A549 (cell line): ENCODE results near the gene SNURF. TPM values are rescaled to one million over a fixed set of nuclear protein-coding genes. Genes with fewer than 3 reads are reported as not detected.
"Not testable (repeated sequence)": the region's sequence is repeated elsewhere in the genome, so short reads cannot be mapped to it uniquely, and the experiment has no call there.

ENCODE experiments used
- ATAC-seq, 2 experiments: fragments of 200-7000 bp in 1 of 2; fragments of >200 bp in 1 of 2; cut with Nextera tagmentation in 1 of 2; cut with Tn5 transposase in 1 of 2; 3 replicates each; pipeline versions ENCODE4 v1.8.0 to v1.9.1; 2018 to 2020; ENCODE audit warnings: mild to moderate bottlenecking in 1 of 2, moderate library complexity in 1 of 2
- CTCF ChIA-PET: fragments of 300-600 bp; sonication (Branson Sonifier 250); formaldehyde crosslinking; extraction: SDS; loops from one replicate; lab custom pipeline; 2021; ENCODE audit warnings: antibody characterized with exemption, inconsistent platforms; lab: Yijun Ruan, JAX
- POLR2A ChIA-PET: fragments of 350-600 bp; formaldehyde crosslinking; extraction: SDS; loops from one replicate; lab custom pipeline; 2021; ENCODE audit warnings: antibody characterized with exemption, inconsistent platforms; lab: Yijun Ruan, JAX
- DNase-seq, 2 experiments: peaks; one replicate each; pipeline versions ENCODE4 v3.0.0 to v3.0.0-alpha.2; 2011 to 2016; ENCODE audit warnings: low read depth in 1 of 2, low spot score in 1 of 2
- FAIRE-seq: peaks from 2 replicates; lab custom pipeline; 2011; peaks lifted over from hg19 to GRCh38; lab: Jason Lieb, UNC
- H3K27ac ChIP-seq, 2 experiments: fragments of >200 bp; sonication (Bioruptor Twin); formaldehyde crosslinking; 3 replicates each; pipeline ENCODE4 v1.5.1; 2016 to 2017
- H3K4me1 ChIP-seq: fragments of >200 bp; sonication (Bioruptor Twin); formaldehyde crosslinking; 3 replicates; pipeline ENCODE4 v1.6.1; 2016
- H3K4me2 ChIP-seq: fragments of >200 bp; sonication (Bioruptor Twin); formaldehyde crosslinking; 3 replicates; pipeline ENCODE4 v1.6.1; 2016
- H3K4me3 ChIP-seq: fragments of >200 bp; sonication (Bioruptor Twin); formaldehyde crosslinking; 3 replicates; pipeline ENCODE4 v1.5.1; 2016
- H3K9me3 ChIP-seq: fragments of >200 bp; sonication (Bioruptor Twin); formaldehyde crosslinking; 3 replicates; pipeline ENCODE4 v1.6.1; 2016
- BHLHE40 ChIP-seq: IDR thresholded peaks from 2 replicates; pipeline ENCODE4 v1.6.1; 2012; ENCODE audit warnings: low read depth, low read length, inconsistent platforms
- CBX8 ChIP-seq: fragments of 200-600 bp; sonication (generic); IDR thresholded peaks from 2 replicates; pipeline ENCODE4 v1.6.1; 2016
- CHD2 ChIP-seq: fragments of 150-350 bp; IDR thresholded peaks from 2 replicates; pipeline ENCODE4 v1.6.1; 2014; ENCODE audit warnings: low read length; ENCODE audit not compliant: partially characterized antibody
- EHF ChIP-seq: fragments of 250-450 bp; sonication (Bioruptor Pico); IDR thresholded peaks from 2 replicates; pipeline ENCODE4 v1.5.0; 2020; ENCODE audit warnings: mild to moderate bottlenecking
- EP300 ChIP-seq, 2 experiments: fragments of >200 bp; sonication (Bioruptor Twin); formaldehyde crosslinking; IDR thresholded peaks; 2 replicates in 1 of 2; 3 replicates in 1 of 2; pipeline ENCODE4 v1.6.1; 2016 to 2017
- ESRRA ChIP-seq: fragments of 150-350 bp; IDR thresholded peaks from 2 replicates; pipeline ENCODE4 v1.6.1; 2014; ENCODE audit warnings: mild to moderate bottlenecking, low read length, borderline replicate concordance
- FOSB ChIP-seq: fragments of 250-450 bp; sonication (Bioruptor Pico); IDR thresholded peaks from 2 replicates; pipeline ENCODE4 v1.5.0; 2020; ENCODE audit warnings: mild to moderate bottlenecking, moderate library complexity
- JUNB ChIP-seq: fragments of >200 bp; sonication (Bioruptor Twin); formaldehyde crosslinking; IDR thresholded peaks from 2 replicates; pipeline ENCODE4 v1.6.1; 2016
- KDM5A ChIP-seq: fragments of 200-600 bp; sonication (generic); IDR thresholded peaks from 2 replicates; pipeline ENCODE4 v1.6.1; 2016; ENCODE audit warnings: antibody characterized with exemption, mild to moderate bottlenecking
- MAFK ChIP-seq: fragments of 450-650 bp; IDR thresholded peaks from 2 replicates; pipeline ENCODE4 v1.6.1; 2014; ENCODE audit not compliant: partially characterized antibody
- NFE2L2 ChIP-seq: fragments of 150-350 bp; conservative IDR thresholded peaks from 2 replicates; pipeline ENCODE4 v1.6.1; 2014; ENCODE audit warnings: low read length
- RARB ChIP-seq: fragments of 250-450 bp; sonication (Bioruptor Pico); IDR thresholded peaks from 2 replicates; pipeline ENCODE4 v1.8.0; 2021; ENCODE audit warnings: mild to moderate bottlenecking, moderate library complexity
- TFCP2L1 ChIP-seq: fragments of 250-450 bp; sonication (Bioruptor Pico); IDR thresholded peaks from 2 replicates; pipeline ENCODE4 v1.5.0; 2021; ENCODE audit warnings: mild to moderate bottlenecking
- TP53 ChIP-seq: fragments of 250-450 bp; sonication (Bioruptor Pico); IDR thresholded peaks from 2 replicates; pipeline ENCODE4 v1.5.0; 2021; ENCODE audit warnings: mild to moderate bottlenecking, moderate library complexity
- ZC3H11A ChIP-seq: fragments of 450-650 bp; IDR thresholded peaks from 2 replicates; pipeline ENCODE4 v1.6.1; 2014; ENCODE audit warnings: antibody characterized with exemption, mild to moderate bottlenecking
- ZNF302 ChIP-seq: fragments of 250-450 bp; sonication (Bioruptor Pico); IDR thresholded peaks from 2 replicates; pipeline ENCODE4 v1.9.0; 2021; ENCODE audit warnings: inconsistent platforms, mild to moderate bottlenecking, moderate library complexity
- WGBS: methylation state at CpG from one replicate; pipeline ENCODE4 v1.1.6; 2017; ENCODE audit errors: missing lambda C conversion rate; 5-methylcytosine and 5-hydroxymethylcytosine counted together
- polyA plus RNA-seq, 4 experiments: library from polyadenylated mRNA; depleted of rRNA in 3 of 4; stranded (reverse); fragments of >200 nt; fragmentation: RNase III in 1 of 4; extraction: RNeasy Plus Mini Kit Qiagen cat#74134 plus additional on column Dnase treatment in 1 of 4; gene quantifications; 2 replicates in 3 of 4; 3 replicates in 1 of 4; pipeline ENCODE4 v1.2.3, GENCODE V29; 2011 to 2017
- TF ChIP-seq, protein P1 (sequence below): fragments of >200 bp; sonication (Bioruptor Twin); formaldehyde crosslinking; IDR thresholded peaks from 3 replicates; pipeline ENCODE4 v1.5.1; 2016
- TF ChIP-seq, protein P2 (sequence below): IDR thresholded peaks from 2 replicates; pipeline ENCODE4 v1.6.1; 2012
- TF ChIP-seq, protein P3 (sequence below): fragments of 200-600 bp; sonication (generic); IDR thresholded peaks from 2 replicates; pipeline ENCODE4 v1.6.1; 2016; ENCODE audit warnings: antibody characterized with exemption, mild to moderate bottlenecking, moderate library complexity
- TF ChIP-seq, protein P4 (sequence below): fragments of 150-350 bp; IDR thresholded peaks from 2 replicates; pipeline ENCODE4 v1.6.1; 2014; ENCODE audit warnings: low read depth, mild to moderate bottlenecking, low read length

The SNURF gene
- polyA plus RNA-seq, 2 of the 4 experiments (the other 2 are of a cell fraction): 13.9 to 29.2 TPM

DNA sequence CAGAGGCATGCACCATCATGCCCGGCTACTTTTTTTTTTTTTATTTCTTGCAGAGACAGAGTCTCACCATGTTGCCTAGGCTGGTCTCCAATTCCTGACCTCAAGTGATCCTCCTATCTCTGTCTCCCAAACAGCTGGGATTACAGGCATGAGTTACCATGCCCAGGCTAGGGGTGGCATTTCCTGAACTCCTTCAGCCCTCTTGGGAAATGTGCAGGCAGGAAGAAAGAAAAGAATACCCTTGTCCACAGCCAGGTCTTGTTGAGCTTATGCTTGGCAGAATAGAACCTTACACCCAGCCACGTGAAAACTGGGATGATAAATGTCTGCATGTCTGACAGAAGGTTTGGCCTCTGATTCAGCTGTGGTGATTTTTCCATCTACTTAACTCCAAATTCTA lies 30.2 kb upstream of the SNURF start:
- no peak overlapping the region for H3K4me2 ChIP-seq
- no peaks in the 10 kb centered on the region for H3K9me3 ChIP-seq
- no peak overlapping the region for H3K27ac ChIP-seq
- CTCF ChIA-PET: no interaction called here
- no peaks in the 10 kb centered on the region for H3K4me1 ChIP-seq
- no peak for TF ChIP-seq TFCP2L1
- TF ChIP-seq, all 56 proteins: peak for 0
- ATAC-seq (no peak), FAIRE-seq (no peak), DNase-seq (no peak)
- no peak overlapping the region for H3K4me3 ChIP-seq
- POLR2A ChIA-PET: no interaction called here
- 4% methylated on average over 2 of the region's 2 CpGs for WGBS

DNA sequence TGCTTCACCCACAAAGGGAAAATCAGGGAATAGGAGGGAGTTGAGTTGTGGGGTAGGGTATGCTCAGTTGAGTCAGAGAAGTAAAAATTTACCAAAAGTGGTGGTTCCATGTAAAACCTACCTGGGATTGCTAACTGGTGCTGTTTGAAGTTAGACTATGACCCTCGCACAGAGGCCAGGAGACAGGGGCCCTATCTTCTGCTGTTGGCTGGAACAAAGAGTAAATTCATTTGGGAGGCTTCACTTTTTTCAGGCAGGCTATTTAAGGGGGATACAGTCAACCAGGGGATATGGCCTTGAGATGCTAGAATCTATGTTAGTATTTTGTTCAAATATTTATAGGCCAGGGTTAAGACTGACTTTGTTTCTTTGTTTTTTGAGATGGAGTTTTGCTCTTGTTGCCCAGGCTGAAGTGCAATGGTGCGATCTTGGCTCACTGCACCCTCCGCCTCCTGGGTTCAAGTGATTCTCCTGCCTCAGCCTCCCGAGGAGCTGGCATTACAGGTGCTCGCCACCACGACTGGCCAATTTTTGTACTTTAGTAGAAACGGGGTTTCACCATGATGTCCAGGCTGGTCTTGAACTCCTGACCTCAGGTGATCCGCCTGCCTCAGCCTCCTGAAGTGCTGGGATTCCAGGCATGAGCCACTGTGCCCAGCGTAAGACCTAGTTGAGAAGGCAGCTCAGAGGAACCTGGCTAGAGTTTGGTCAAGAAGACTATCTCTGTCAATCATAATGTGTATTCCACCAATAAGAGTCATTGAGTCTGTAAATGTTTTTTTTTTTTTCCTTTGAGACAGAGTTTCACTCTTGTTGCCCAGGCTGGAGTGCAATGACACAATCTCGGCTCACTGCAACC lies 22.7 kb upstream of the SNURF start:
- H3K4me1 ChIP-seq, FAIRE-seq, ATAC-seq, POLR2A ChIA-PET, DNase-seq, H3K9me3 ChIP-seq, H3K4me3 ChIP-seq, H3K27ac ChIP-seq, H3K4me2 ChIP-seq, CTCF ChIA-PET: not testable (repeated sequence)
- WGBS: 30% methylated on average over 6 of the region's 10 CpGs

DNA sequence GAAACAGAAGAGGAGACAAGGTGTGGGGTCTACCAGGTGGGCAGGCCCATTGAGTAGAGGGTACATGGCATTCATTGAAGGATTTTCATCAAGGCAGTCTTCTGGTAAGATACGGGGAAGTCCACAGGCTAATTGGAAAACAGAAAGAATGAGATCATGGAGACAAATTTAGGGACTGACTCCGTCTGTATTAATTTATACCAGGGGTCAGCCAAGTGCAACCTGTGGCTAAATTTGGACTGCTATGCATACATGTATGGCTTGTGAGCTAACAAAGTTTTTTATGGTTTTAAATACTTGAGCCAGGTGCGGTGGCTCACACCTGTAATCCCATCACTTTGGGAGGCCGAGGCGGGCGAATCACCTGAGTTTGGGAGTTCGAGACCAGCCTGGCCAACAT lies 21.1 kb upstream of the SNURF start:
- Histone ChIP-seq H3K4me2 (no peak overlapping the region), H3K4me3 (no peak overlapping the region), H3K27ac (no peak overlapping the region), H3K4me1 (no peaks in the 10 kb centered on the region), H3K9me3 (no peaks in the 10 kb centered on the region)
- DNase-seq: no peak
- ATAC-seq: no peak
- CTCF ChIA-PET: no interaction called here
- POLR2A ChIA-PET: no interaction called here
- WGBS: 18% methylated on average over 7 of the region's 7 CpGs
- FAIRE-seq: no peak
- TF ChIP-seq MAFK (no peak), EHF (no peak), CHD2 (no peak)

DNA sequence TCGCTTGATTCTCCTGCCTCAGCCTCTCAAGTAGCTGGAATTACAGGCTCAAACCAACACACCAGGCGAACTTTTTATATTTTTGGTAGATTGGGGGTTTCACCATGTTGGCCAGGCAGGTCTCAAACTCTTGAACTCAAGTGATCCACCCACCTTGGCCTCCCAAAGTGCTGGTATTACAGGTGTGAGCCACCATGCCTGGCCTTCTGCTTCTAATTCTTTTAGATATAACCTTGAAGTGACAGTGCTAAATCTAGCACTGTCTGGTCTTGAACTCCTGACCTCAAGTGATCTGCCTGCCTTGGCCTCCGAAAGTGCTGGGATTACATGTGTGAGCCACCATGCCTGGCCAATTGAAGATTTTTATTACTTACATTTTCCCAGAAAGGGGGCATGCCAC lies 16.6 kb upstream of the SNURF start:
- WGBS: 17% methylated on average over 3 of the region's 3 CpGs
- FAIRE-seq: not testable (repeated sequence)

DNA sequence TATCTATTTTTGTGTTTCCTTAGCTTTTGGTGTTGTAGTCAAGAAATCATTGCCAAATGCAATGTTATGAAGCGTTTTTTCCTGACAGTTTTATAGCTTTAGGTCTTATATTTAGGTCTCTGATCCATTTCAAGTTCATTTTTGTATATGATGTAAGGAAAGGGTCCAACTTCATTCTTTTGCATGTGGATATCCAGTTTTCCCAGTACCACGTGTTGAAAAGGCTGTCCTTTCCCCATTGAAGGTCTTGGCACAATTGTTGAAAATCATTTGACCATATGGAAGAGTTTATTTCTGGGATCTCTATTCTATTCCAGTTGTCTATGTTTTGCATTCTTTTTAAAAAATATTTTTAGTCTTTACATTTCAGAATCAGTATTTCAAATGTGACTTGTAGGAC lies 14.6 kb upstream of the SNURF start:
- no peak for DNase-seq
- Histone ChIP-seq H3K4me1 (no peaks in the 10 kb centered on the region), H3K4me2 (no peak overlapping the region), H3K27ac (no peak overlapping the region), H3K4me3 (no peak overlapping the region), H3K9me3 (no peaks in the 10 kb centered on the region)
- WGBS: 0% methylated on average over 2 of the region's 2 CpGs
- CTCF ChIA-PET: no interaction called here
- no peak for ATAC-seq
- no peak for FAIRE-seq
- POLR2A ChIA-PET: no interaction called here
- TF ChIP-seq, protein P1, sequence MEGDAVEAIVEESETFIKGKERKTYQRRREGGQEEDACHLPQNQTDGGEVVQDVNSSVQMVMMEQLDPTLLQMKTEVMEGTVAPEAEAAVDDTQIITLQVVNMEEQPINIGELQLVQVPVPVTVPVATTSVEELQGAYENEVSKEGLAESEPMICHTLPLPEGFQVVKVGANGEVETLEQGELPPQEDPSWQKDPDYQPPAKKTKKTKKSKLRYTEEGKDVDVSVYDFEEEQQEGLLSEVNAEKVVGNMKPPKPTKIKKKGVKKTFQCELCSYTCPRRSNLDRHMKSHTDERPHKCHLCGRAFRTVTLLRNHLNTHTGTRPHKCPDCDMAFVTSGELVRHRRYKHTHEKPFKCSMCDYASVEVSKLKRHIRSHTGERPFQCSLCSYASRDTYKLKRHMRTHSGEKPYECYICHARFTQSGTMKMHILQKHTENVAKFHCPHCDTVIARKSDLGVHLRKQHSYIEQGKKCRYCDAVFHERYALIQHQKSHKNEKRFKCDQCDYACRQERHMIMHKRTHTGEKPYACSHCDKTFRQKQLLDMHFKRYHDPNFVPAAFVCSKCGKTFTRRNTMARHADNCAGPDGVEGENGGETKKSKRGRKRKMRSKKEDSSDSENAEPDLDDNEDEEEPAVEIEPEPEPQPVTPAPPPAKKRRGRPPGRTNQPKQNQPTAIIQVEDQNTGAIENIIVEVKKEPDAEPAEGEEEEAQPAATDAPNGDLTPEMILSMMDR: no peak
- TF ChIP-seq ZNF302 (CRISPR knock-in tag): no peak
- TF ChIP-seq, protein P2, sequence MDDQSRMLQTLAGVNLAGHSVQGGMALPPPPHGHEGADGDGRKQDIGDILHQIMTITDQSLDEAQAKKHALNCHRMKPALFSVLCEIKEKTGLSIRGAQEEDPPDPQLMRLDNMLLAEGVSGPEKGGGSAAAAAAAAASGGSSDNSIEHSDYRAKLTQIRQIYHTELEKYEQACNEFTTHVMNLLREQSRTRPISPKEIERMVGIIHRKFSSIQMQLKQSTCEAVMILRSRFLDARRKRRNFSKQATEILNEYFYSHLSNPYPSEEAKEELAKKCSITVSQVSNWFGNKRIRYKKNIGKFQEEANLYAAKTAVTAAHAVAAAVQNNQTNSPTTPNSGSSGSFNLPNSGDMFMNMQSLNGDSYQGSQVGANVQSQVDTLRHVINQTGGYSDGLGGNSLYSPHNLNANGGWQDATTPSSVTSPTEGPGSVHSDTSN: no peak
- TF ChIP-seq CBX8: no peak
- TF ChIP-seq TP53: no peak
- no peak for TF ChIP-seq ZC3H11A
- no peak for TF ChIP-seq ESRRA
- TF ChIP-seq RARB (CRISPR knock-in tag): no peak
- no peak for TF ChIP-seq BHLHE40
- TF ChIP-seq NFE2L2: no peak
- TF ChIP-seq, protein P3, sequence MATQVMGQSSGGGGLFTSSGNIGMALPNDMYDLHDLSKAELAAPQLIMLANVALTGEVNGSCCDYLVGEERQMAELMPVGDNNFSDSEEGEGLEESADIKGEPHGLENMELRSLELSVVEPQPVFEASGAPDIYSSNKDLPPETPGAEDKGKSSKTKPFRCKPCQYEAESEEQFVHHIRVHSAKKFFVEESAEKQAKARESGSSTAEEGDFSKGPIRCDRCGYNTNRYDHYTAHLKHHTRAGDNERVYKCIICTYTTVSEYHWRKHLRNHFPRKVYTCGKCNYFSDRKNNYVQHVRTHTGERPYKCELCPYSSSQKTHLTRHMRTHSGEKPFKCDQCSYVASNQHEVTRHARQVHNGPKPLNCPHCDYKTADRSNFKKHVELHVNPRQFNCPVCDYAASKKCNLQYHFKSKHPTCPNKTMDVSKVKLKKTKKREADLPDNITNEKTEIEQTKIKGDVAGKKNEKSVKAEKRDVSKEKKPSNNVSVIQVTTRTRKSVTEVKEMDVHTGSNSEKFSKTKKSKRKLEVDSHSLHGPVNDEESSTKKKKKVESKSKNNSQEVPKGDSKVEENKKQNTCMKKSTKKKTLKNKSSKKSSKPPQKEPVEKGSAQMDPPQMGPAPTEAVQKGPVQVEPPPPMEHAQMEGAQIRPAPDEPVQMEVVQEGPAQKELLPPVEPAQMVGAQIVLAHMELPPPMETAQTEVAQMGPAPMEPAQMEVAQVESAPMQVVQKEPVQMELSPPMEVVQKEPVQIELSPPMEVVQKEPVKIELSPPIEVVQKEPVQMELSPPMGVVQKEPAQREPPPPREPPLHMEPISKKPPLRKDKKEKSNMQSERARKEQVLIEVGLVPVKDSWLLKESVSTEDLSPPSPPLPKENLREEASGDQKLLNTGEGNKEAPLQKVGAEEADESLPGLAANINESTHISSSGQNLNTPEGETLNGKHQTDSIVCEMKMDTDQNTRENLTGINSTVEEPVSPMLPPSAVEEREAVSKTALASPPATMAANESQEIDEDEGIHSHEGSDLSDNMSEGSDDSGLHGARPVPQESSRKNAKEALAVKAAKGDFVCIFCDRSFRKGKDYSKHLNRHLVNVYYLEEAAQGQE: no peak
- TF ChIP-seq JUNB: no peak
- no peak for TF ChIP-seq FOSB (CRISPR knock-in tag)
- no peak for TF ChIP-seq KDM5A
- no peak for TF ChIP-seq EP300 (IDR thresholded peaks at IDR 0.05)
- TF ChIP-seq, protein P4, sequence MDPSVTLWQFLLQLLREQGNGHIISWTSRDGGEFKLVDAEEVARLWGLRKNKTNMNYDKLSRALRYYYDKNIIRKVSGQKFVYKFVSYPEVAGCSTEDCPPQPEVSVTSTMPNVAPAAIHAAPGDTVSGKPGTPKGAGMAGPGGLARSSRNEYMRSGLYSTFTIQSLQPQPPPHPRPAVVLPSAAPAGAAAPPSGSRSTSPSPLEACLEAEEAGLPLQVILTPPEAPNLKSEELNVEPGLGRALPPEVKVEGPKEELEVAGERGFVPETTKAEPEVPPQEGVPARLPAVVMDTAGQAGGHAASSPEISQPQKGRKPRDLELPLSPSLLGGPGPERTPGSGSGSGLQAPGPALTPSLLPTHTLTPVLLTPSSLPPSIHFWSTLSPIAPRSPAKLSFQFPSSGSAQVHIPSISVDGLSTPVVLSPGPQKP: no peak

More for the DNA sequence above, 16.6 kb upstream of the SNURF start:
- POLR2A ChIA-PET, DNase-seq, CTCF ChIA-PET, H3K4me3 ChIP-seq, H3K4me1 ChIP-seq, H3K9me3 ChIP-seq, ATAC-seq, H3K27ac ChIP-seq, H3K4me2 ChIP-seq: not testable (repeated sequence)
